Measurements from ENCODE around the gene TP63.

TP63 gene

GRCh38 chr3:189900578-189900977 lies 269.4 kb downstream of the TP63 start:
- no peak for DNase-seq (ENCODE audit: low read depth in 1 of 2, low spot score in 1 of 2)
- TF ChIP-seq GABPA (IDR thresholded peaks at IDR 0.05; ENCODE audit: low read depth) (no peak), SPI1 (IDR thresholded peaks at IDR 0.05; ENCODE audit: borderline replicate concordance, low read depth) (no peak), POLR2AphosphoS5 (IDR thresholded peaks at IDR 0.05; ENCODE audit: low read depth) (no peak)
- TF ChIP-seq, protein P1, sequence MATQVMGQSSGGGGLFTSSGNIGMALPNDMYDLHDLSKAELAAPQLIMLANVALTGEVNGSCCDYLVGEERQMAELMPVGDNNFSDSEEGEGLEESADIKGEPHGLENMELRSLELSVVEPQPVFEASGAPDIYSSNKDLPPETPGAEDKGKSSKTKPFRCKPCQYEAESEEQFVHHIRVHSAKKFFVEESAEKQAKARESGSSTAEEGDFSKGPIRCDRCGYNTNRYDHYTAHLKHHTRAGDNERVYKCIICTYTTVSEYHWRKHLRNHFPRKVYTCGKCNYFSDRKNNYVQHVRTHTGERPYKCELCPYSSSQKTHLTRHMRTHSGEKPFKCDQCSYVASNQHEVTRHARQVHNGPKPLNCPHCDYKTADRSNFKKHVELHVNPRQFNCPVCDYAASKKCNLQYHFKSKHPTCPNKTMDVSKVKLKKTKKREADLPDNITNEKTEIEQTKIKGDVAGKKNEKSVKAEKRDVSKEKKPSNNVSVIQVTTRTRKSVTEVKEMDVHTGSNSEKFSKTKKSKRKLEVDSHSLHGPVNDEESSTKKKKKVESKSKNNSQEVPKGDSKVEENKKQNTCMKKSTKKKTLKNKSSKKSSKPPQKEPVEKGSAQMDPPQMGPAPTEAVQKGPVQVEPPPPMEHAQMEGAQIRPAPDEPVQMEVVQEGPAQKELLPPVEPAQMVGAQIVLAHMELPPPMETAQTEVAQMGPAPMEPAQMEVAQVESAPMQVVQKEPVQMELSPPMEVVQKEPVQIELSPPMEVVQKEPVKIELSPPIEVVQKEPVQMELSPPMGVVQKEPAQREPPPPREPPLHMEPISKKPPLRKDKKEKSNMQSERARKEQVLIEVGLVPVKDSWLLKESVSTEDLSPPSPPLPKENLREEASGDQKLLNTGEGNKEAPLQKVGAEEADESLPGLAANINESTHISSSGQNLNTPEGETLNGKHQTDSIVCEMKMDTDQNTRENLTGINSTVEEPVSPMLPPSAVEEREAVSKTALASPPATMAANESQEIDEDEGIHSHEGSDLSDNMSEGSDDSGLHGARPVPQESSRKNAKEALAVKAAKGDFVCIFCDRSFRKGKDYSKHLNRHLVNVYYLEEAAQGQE (IDR thresholded peaks at IDR 0.05; ENCODE audit: insufficient replicate concordance, low read depth), result no peak
- TF ChIP-seq, protein P2, sequence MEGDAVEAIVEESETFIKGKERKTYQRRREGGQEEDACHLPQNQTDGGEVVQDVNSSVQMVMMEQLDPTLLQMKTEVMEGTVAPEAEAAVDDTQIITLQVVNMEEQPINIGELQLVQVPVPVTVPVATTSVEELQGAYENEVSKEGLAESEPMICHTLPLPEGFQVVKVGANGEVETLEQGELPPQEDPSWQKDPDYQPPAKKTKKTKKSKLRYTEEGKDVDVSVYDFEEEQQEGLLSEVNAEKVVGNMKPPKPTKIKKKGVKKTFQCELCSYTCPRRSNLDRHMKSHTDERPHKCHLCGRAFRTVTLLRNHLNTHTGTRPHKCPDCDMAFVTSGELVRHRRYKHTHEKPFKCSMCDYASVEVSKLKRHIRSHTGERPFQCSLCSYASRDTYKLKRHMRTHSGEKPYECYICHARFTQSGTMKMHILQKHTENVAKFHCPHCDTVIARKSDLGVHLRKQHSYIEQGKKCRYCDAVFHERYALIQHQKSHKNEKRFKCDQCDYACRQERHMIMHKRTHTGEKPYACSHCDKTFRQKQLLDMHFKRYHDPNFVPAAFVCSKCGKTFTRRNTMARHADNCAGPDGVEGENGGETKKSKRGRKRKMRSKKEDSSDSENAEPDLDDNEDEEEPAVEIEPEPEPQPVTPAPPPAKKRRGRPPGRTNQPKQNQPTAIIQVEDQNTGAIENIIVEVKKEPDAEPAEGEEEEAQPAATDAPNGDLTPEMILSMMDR (IDR thresholded peaks at IDR 0.05; ENCODE audit: insufficient read depth, low read length), result no peak
- no peaks in the 10 kb centered on the region for H3K27me3 ChIP-seq (ENCODE audit: insufficient read depth, poor library complexity, severe bottlenecking)
- no peak overlapping the region for H3K27ac ChIP-seq (replicated peaks)
- no peak overlapping the region for H3K4me3 ChIP-seq (replicated peaks; ENCODE audit: insufficient read depth, low read length)

DNA sequence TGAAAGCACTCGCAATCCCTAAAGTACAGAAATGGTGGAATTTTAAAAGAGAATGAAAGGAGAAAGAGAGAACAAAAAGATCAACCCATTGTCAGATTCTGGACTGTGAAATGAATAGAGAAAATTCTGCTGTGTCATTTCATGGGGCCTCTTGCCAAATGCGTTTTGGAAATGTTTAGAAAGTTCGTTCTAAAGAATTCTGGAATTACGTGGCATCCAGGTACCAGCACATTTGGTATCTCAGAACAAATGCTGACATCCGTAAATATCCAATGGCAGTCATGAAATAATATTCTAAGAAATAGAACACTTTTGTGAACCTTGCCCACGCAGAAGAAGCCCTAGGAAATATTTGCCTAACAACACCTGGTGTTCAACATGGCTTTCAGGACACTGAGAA lies 270.3 kb downstream of the TP63 start:
- TF ChIP-seq GABPA (IDR thresholded peaks at IDR 0.05; ENCODE audit: low read depth) (no peak), POLR2AphosphoS5 (IDR thresholded peaks at IDR 0.05; ENCODE audit: low read depth) (no peak), SPI1 (IDR thresholded peaks at IDR 0.05; ENCODE audit: borderline replicate concordance, low read depth) (no peak)
- TF ChIP-seq, protein P2 (IDR thresholded peaks at IDR 0.05; ENCODE audit: insufficient read depth, low read length), result no peak
- TF ChIP-seq, protein P1 (IDR thresholded peaks at IDR 0.05; ENCODE audit: insufficient replicate concordance, low read depth), result no peak
- Histone ChIP-seq H3K27ac (replicated peaks) (no peak overlapping the region), H3K27me3 (ENCODE audit: insufficient read depth, poor library complexity, severe bottlenecking) (no peaks in the 10 kb centered on the region), H3K4me3 (replicated peaks; ENCODE audit: insufficient read depth, low read length) (no peak overlapping the region)
- DNase-seq (ENCODE audit: low read depth in 1 of 2, low spot score in 1 of 2), result no peak

DNA sequence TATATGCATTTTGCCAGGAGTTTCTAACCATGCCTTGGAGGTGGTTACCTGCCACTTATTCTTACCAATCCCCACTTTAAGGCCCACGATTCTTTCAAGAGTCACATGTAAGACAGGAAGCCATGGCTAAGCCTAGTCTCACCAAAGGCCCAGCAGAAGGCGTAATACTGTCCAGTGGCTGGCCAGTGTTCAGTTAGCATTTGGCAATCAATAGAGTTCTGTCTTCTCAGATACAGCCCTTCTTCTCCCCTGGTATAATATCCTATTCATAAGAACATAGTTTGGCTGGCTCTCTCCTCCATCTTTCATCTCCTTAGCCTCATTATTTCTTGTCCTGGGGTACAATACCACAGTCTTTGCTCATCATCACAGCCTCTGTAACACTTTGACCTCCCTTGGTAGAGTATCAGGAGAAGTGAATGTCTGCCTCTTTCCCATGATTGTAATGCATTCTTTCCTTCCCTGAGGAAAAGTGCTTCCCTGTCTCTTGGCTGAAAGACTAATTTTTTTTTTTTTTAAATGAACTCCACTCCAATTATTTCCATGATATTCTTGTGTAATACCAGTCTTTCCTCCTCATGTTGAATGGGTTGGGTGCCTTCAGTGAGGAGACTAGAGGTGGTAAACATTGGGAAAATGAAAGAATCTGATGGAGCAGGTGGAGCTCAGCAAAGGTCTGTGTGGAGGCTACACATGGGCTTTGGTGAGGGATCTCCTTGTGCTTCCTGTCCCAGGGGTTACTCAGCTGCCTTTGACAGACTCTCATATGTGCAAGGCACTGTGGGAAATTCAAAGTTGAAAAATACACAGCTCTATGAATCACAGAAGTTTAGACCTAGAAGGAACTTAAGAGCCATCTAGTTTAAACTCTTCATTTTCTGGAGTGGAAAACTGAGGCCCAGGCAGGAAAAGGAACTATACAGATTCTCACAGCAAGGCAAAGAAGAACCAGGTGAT lies 271.3 kb downstream of the TP63 start:
- no peak overlapping the region for H3K4me3 ChIP-seq (replicated peaks; ENCODE audit: insufficient read depth, low read length)
- DNase-seq (ENCODE audit: low read depth in 1 of 2, low spot score in 1 of 2), result no peak
- no peaks in the 10 kb centered on the region for H3K27me3 ChIP-seq (ENCODE audit: insufficient read depth, poor library complexity, severe bottlenecking)
- no peak overlapping the region for H3K27ac ChIP-seq (replicated peaks)
- TF ChIP-seq GABPA (IDR thresholded peaks at IDR 0.05; ENCODE audit: low read depth), result no peak
- TF ChIP-seq SPI1 (IDR thresholded peaks at IDR 0.05; ENCODE audit: borderline replicate concordance, low read depth), result no peak
- TF ChIP-seq, protein P1 (IDR thresholded peaks at IDR 0.05; ENCODE audit: insufficient replicate concordance, low read depth), result no peak
- TF ChIP-seq, protein P2 (IDR thresholded peaks at IDR 0.05; ENCODE audit: insufficient read depth, low read length), result no peak
- no peak for TF ChIP-seq POLR2AphosphoS5 (IDR thresholded peaks at IDR 0.05; ENCODE audit: low read depth)
